ENCODE results near the gene SEMA3D.

DNA sequence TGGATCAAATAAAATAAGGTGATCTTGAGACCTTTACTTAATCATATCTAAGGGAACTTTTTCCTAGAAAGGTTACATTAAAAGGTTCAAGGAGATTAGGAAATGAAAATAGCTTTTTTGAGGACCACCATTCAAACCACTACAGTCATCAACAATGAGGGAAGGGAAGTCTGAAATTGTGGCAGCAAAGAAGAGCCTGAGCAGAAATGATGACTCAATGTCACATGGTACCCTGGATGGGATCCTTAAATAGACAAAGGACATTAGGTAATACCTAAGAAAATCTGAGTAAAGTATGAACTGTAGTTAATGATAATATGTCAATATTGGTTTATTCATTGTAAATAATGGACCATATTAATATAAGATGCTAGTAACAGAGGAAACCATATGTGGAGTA, 236.0 kb downstream of the SEMA3D start:
- TF ChIP-seq, protein P1, sequence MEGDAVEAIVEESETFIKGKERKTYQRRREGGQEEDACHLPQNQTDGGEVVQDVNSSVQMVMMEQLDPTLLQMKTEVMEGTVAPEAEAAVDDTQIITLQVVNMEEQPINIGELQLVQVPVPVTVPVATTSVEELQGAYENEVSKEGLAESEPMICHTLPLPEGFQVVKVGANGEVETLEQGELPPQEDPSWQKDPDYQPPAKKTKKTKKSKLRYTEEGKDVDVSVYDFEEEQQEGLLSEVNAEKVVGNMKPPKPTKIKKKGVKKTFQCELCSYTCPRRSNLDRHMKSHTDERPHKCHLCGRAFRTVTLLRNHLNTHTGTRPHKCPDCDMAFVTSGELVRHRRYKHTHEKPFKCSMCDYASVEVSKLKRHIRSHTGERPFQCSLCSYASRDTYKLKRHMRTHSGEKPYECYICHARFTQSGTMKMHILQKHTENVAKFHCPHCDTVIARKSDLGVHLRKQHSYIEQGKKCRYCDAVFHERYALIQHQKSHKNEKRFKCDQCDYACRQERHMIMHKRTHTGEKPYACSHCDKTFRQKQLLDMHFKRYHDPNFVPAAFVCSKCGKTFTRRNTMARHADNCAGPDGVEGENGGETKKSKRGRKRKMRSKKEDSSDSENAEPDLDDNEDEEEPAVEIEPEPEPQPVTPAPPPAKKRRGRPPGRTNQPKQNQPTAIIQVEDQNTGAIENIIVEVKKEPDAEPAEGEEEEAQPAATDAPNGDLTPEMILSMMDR (IDR thresholded peaks at IDR 0.05) = no peak
- TF ChIP-seq POLR2A (IDR thresholded peaks at IDR 0.05) = no peak
